GM21737 (cell line): ENCODE measurements around the gene B3GAT1.

Source experiments
- ATAC-seq: cut with Tn5 transposase; IDR thresholded peaks from one replicate; pipeline ENCODE4 v1.9.1; 2021; ENCODE audit warnings: mild to moderate bottlenecking, moderate library complexity; ENCODE audit not compliant: unreplicated experiment

Gene B3GAT1

GRCh38 chr11:134410766-134411165, 1.3 kb downstream of the B3GAT1 start:
- no peak for ATAC-seq

- no peak for ATAC-seq
These were observed 2.3 kb downstream of the B3GAT1 start for GRCh38 chr11:134409552-134410429.

GRCh38 chr11:134407923-134408322, 4.1 kb downstream of the B3GAT1 start:
- ATAC-seq, result no peak

- no peak for ATAC-seq
These were observed 4.7 kb downstream of the B3GAT1 start for GRCh38 chr11:134407321-134407828.

- ATAC-seq, result no peak
These were observed 5.5 kb downstream of the B3GAT1 start for GRCh38 chr11:134406264-134407185.

GRCh38 chr11:134405841-134406240, 6.2 kb downstream of the B3GAT1 start:
- no peak for ATAC-seq

GRCh38 chr11:134405436-134405835, 6.6 kb downstream of the B3GAT1 start:
- no peak for ATAC-seq

- no peak for ATAC-seq
These were observed 7.3 kb downstream of the B3GAT1 start for GRCh38 chr11:134404575-134405341.

- no peak for ATAC-seq
These were observed 9.1 kb downstream of the B3GAT1 start for GRCh38 chr11:134402910-134403309.

- no peak for ATAC-seq
These were observed 9.9 kb downstream of the B3GAT1 start for GRCh38 chr11:134401825-134402809.

GRCh38 chr11:134399996-134400395, 12.0 kb downstream of the B3GAT1 start:
- no peak for ATAC-seq

- ATAC-seq, result no peak
These were observed 12.8 kb downstream of the B3GAT1 start for GRCh38 chr11:134399293-134399654.

GRCh38 chr11:134398644-134399292, 13.3 kb downstream of the B3GAT1 start:
- ATAC-seq, result no peak

- no peak for ATAC-seq
These were observed 14.0 kb downstream of the B3GAT1 start for GRCh38 chr11:134398079-134398444.

- no peak for ATAC-seq
These were observed 14.6 kb downstream of the B3GAT1 start for GRCh38 chr11:134397304-134398078.

GRCh38 chr11:134395002-134395401, 17.0 kb downstream of the B3GAT1 start:
- no peak for ATAC-seq

- ATAC-seq, result no peak
These were observed 17.7 kb downstream of the B3GAT1 start for GRCh38 chr11:134394311-134394710.

- ATAC-seq, result no peak
These were observed 18.4 kb downstream of the B3GAT1 start for GRCh38 chr11:134393638-134394037.
